GM06990 (cell line): ENCODE results near the gene NXPH4.

Experiments used
- DNase-seq: peaks from one replicate; pipeline ENCODE4 v3.0.0-alpha.2; 2011; ENCODE audit not compliant: insufficient read length; ENCODE audit errors: extremely low read depth
- H3K27me3 ChIP-seq: replicated peaks from 2 replicates; pipeline ENCODE4 v1.6.0; 2011; ENCODE audit warnings: low read length; ENCODE audit not compliant: control insufficient read depth, insufficient read depth
- H3K36me3 ChIP-seq: 2 replicates; pipeline ENCODE4 v1.5.1; 2011; ENCODE audit warnings: low read length; ENCODE audit not compliant: control insufficient read depth, insufficient read depth
- H3K4me3 ChIP-seq: replicated peaks from 2 replicates; pipeline ENCODE4 v1.5.1; 2011; ENCODE audit warnings: low read depth, mild to moderate bottlenecking, control low read depth, low read length
- TF ChIP-seq, protein P1 (sequence below): IDR thresholded peaks from 2 replicates; pipeline ENCODE4 v1.5.1; 2011; ENCODE audit warnings: low read length, control low read depth, mild to moderate bottlenecking, inconsistent platforms; ENCODE audit not compliant: insufficient read depth, poor library complexity, severe bottlenecking

NXPH4 gene

DNA sequence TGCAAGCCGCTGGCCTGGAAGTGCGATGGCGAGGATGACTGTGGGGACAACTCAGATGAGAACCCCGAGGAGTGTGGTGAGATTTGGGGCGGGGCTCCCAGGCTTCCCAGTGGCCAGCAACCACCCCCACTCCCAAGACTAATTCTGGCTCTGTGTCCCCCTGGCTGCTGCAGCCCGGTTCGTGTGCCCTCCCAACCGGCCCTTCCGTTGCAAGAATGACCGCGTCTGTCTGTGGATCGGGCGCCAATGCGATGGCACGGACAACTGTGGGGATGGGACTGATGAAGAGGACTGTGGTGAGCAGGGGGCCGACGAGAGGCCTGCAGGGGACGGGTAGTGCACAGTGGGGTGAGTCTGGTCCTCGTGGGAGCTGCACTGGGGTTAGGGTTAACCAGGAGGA lies 12.1 kb upstream of the NXPH4 start:
- H3K36me3 ChIP-seq: no peaks in the 10 kb centered on the region
- TF ChIP-seq, protein P1, sequence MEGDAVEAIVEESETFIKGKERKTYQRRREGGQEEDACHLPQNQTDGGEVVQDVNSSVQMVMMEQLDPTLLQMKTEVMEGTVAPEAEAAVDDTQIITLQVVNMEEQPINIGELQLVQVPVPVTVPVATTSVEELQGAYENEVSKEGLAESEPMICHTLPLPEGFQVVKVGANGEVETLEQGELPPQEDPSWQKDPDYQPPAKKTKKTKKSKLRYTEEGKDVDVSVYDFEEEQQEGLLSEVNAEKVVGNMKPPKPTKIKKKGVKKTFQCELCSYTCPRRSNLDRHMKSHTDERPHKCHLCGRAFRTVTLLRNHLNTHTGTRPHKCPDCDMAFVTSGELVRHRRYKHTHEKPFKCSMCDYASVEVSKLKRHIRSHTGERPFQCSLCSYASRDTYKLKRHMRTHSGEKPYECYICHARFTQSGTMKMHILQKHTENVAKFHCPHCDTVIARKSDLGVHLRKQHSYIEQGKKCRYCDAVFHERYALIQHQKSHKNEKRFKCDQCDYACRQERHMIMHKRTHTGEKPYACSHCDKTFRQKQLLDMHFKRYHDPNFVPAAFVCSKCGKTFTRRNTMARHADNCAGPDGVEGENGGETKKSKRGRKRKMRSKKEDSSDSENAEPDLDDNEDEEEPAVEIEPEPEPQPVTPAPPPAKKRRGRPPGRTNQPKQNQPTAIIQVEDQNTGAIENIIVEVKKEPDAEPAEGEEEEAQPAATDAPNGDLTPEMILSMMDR: no peak
- DNase-seq: no peak
- H3K4me3 ChIP-seq: no peak overlapping the region
- H3K27me3 ChIP-seq: no peaks in the 10 kb centered on the region

DNA sequence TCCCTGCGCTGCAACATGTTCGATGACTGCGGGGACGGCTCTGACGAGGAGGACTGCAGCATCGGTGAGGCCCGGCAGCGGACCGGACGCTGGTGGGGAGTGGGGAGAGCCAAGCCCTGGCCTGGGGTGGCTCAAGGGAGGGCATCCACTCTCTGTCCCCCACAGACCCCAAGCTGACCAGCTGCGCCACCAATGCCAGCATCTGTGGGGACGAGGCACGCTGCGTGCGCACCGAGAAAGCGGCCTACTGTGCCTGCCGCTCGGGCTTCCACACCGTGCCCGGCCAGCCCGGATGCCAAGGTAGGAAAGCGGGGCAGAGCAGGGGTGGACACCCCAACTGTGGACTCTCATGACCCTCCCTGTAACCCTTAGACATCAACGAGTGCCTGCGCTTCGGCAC lies 11.4 kb upstream of the NXPH4 start:
- H3K36me3 ChIP-seq: no peaks in the 10 kb centered on the region
- TF ChIP-seq, protein P1: no peak
- no peaks in the 10 kb centered on the region; the same call in 1 of the 2 replicates for H3K27me3 ChIP-seq
- no peak overlapping the region for H3K4me3 ChIP-seq
- no peak for DNase-seq

DNA sequence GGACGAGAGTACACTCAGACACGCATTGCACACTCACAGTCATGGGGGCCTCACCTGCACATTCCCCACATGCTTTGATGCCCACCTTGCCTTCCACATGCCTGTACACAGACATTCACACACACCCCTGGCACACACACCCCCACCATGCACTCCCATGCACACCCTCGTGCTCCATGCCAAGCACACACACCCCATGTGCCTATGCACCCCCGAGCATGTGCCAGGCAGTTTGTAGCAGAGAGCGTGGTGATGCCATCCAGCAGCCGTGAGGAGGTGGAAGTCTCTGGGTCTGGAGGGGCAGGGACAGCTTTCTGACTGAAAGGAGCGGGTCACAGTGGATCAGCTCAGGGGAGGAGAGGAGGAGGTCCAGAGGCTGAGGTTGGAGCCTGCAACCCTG lies 10.7 kb upstream of the NXPH4 start:
- no peak overlapping the region for H3K4me3 ChIP-seq
- H3K27me3 ChIP-seq: no peaks in the 10 kb centered on the region; the same call in 1 of the 2 replicates
- DNase-seq: no peak
- H3K36me3 ChIP-seq: no peaks in the 10 kb centered on the region
- TF ChIP-seq, protein P1: no peak

DNA sequence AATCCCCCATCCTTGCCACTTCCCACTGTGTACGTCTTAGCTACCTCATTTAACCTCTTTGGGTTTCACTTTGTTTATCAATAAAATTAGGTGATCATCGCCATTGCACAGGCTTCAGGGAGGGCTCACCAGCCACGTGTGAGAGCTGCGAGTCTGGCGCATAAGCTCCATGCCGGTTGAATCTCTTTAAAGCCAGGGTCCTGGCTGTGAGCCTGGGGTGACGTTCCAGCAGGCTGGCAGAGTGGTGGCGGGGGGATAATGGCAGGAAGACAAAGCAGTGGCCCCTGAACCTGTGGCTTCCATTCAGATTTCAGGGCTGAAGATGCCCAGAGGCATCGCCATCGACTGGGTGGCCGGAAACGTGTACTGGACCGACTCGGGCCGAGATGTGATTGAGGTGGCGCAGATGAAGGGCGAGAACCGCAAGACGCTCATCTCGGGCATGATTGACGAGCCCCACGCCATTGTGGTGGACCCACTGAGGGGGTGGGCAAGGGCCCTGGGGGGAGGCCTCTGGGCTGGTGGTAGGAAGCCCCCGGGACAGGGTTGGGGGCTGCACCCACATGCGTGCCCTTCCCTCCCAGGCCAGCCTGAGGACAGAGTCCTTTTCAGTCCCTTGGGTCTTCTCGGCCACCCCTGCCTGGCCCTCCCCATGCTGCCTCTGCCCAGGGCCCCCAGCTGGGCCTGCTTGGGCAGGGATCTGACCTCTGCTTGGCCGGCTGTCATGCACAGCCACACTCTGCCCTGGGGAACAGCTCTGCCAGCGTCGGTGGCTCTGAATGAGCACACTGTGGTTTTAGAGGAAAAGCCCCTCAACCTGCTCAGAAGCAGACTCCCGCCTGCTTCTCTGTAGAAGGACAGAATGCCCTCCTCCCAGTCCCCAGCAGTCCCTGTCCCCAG lies 8.6 kb upstream of the NXPH4 start:
- TF ChIP-seq, protein P1: no peak
- DNase-seq: no peak
- no peak overlapping the region for H3K4me3 ChIP-seq
- no peaks in the 10 kb centered on the region; the same call in 1 of the 2 replicates for H3K27me3 ChIP-seq
- H3K36me3 ChIP-seq: no peaks in the 10 kb centered on the region

DNA sequence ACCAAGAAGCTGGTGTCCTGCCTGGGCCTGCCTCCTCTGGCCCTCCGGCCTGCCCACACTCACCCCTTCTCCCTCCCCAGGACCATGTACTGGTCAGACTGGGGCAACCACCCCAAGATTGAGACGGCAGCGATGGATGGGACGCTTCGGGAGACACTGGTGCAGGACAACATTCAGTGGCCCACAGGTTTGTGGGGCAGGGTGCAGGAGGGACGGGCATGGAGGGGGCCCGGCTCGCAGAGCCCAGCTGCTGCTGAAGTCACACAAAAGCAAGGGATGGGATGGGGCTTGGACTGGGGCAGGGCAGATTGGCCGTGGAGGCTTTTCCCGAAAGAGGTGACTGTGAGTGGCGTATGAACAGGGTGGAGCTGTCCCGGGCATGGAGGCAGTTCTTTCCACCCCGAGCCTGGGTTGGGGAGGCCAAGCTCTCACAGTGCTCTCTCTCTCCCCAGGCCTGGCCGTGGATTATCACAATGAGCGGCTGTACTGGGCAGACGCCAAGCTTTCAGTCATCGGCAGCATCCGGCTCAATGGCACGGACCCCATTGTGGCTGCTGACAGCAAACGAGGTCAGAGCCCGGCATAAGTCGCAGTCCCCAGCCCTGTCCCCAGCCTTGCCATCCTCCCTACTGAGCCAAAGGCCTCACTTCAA lies 7.8 kb upstream of the NXPH4 start:
- H3K4me3 ChIP-seq: no peak overlapping the region
- H3K36me3 ChIP-seq: no peaks in the 10 kb centered on the region
- TF ChIP-seq, protein P1: no peak
- H3K27me3 ChIP-seq: no peaks in the 10 kb centered on the region; the same call in 1 of the 2 replicates
- DNase-seq: no peak
